Smooth muscle cell (in vitro differentiated cells): Measurements from ENCODE around the gene SLC22A31. TPM values are rescaled to one million over a fixed set of nuclear protein-coding genes. Genes with fewer than 3 reads are reported as not detected.

Experiments
- DNase-seq: peaks from one replicate; lab custom pipeline; 2025; ENCODE audit not compliant: unreplicated experiment; lab: John Stamatoyannopoulos, UW
- H2AFZ ChIP-seq: fragments of 200-600 bp; sonication (generic); 2 replicates; pipeline ENCODE4 v1.6.0; 2016; ENCODE audit warnings: antibody characterized with exemption, low read depth, mild to moderate bottlenecking
- H3F3A ChIP-seq: fragments of 200-600 bp; sonication (generic); 2 replicates; pipeline ENCODE4 v1.6.0; 2017; ENCODE audit warnings: antibody characterized with exemption, low read depth
- H3K27ac ChIP-seq: fragments of 200-600 bp; sonication (generic); 2 replicates; pipeline ENCODE4 v1.5.1; 2016; ENCODE audit warnings: low read depth, mild to moderate bottlenecking
- H3K27me3 ChIP-seq: fragments of 200-600 bp; sonication (generic); 2 replicates; pipeline ENCODE4 v1.6.1; 2016; ENCODE audit warnings: low read depth, mild to moderate bottlenecking
- H3K36me3 ChIP-seq: fragments of 200-600 bp; sonication (generic); 2 replicates; pipeline ENCODE4 v1.5.1; 2016; ENCODE audit warnings: low read depth
- H3K4me1 ChIP-seq: fragments of 200-600 bp; sonication (generic); 2 replicates; pipeline ENCODE4 v1.5.1; 2016; ENCODE audit warnings: low read depth
- H3K4me2 ChIP-seq: fragments of 200-600 bp; sonication (generic); 2 replicates; pipeline ENCODE4 v1.6.0; 2016; ENCODE audit warnings: mild to moderate bottlenecking
- H3K4me3 ChIP-seq: fragments of 200-600 bp; sonication (generic); 2 replicates; pipeline ENCODE4 v1.5.1; 2016; ENCODE audit warnings: mild to moderate bottlenecking
- H3K79me2 ChIP-seq: fragments of 200-600 bp; sonication (generic); 2 replicates; pipeline ENCODE4 v1.6.0; 2016; ENCODE audit warnings: low read depth, mild to moderate bottlenecking
- H3K9ac ChIP-seq: fragments of 200-600 bp; sonication (generic); 2 replicates; pipeline ENCODE4 v1.6.0; 2016; ENCODE audit warnings: low read depth
- H3K9me3 ChIP-seq: fragments of 200-600 bp; sonication (generic); replicated peaks from 2 replicates; pipeline ENCODE4 v1.5.1; 2016; ENCODE audit warnings: low read depth
- H4K20me1 ChIP-seq: fragments of 200-600 bp; sonication (generic); 2 replicates; pipeline ENCODE4 v1.6.0; 2016; ENCODE audit warnings: low read depth
- WGBS: methylation state at CpG from one replicate; pipeline ENCODE4 v1.1.7; 2016; ENCODE audit warnings: low lambda C conversion rate; 5-methylcytosine and 5-hydroxymethylcytosine counted together
- polyA plus RNA-seq: library from polyadenylated mRNA; unstranded; fragments of >200 nt; fragmentation: Nextera tagmentation; extraction: Ambion mirVana; gene quantifications from 2 replicates; pipeline ENCODE4 v1.2.1, GENCODE V29; 2016
- total RNA-seq: library from RNA; depleted of rRNA; stranded (reverse); fragments of >200 nt; gene quantifications from 2 replicates; pipeline ENCODE4 v1.2.3, GENCODE V29; 2014
- TF ChIP-seq, protein P1 (sequence below): fragments of 200-600 bp; sonication (generic); IDR thresholded peaks from 2 replicates; pipeline ENCODE4 v1.5.1; 2017; ENCODE audit warnings: borderline replicate concordance, mild to moderate bottlenecking, antibody characterized with exemption; ENCODE audit not compliant: insufficient read depth, poor library complexity, severe bottlenecking

Gene SLC22A31
- total and polyA plus RNA-seq, 2 experiments from 2014 or later, result 0.43 TPM; not detected in 1

GRCh38 chr16:89169778-89170177 is 30.6 kb downstream of the SLC22A31 start:
- 87% methylated on average over 13 of the region's 14 CpGs for WGBS

GRCh38 chr16:89168381-89169189 is 31.8 kb downstream of the SLC22A31 start:
- 89% methylated on average over 20 of the region's 23 CpGs for WGBS
- no peaks in the 10 kb centered on the region for H3K4me1 ChIP-seq
- no peaks in the 10 kb centered on the region for H3K9me3 ChIP-seq
- H3K4me3 ChIP-seq, result no peak overlapping the region
- H3K79me2 ChIP-seq, result no peaks in the 10 kb centered on the region
- H4K20me1 ChIP-seq, result no peaks in the 10 kb centered on the region
- H2AFZ ChIP-seq, result no peak overlapping the region
- no peak overlapping the region for H3K27ac ChIP-seq
- TF ChIP-seq, protein P1, sequence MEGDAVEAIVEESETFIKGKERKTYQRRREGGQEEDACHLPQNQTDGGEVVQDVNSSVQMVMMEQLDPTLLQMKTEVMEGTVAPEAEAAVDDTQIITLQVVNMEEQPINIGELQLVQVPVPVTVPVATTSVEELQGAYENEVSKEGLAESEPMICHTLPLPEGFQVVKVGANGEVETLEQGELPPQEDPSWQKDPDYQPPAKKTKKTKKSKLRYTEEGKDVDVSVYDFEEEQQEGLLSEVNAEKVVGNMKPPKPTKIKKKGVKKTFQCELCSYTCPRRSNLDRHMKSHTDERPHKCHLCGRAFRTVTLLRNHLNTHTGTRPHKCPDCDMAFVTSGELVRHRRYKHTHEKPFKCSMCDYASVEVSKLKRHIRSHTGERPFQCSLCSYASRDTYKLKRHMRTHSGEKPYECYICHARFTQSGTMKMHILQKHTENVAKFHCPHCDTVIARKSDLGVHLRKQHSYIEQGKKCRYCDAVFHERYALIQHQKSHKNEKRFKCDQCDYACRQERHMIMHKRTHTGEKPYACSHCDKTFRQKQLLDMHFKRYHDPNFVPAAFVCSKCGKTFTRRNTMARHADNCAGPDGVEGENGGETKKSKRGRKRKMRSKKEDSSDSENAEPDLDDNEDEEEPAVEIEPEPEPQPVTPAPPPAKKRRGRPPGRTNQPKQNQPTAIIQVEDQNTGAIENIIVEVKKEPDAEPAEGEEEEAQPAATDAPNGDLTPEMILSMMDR, result no peak
- no peaks in the 10 kb centered on the region for H3F3A ChIP-seq
- peaks cover 19% of the 10 kb centered on the region for H3K27me3 ChIP-seq
- no peak overlapping the region for H3K9ac ChIP-seq
- no peaks in the 10 kb centered on the region for H3K36me3 ChIP-seq
- DNase-seq, result no peak
- H3K4me2 ChIP-seq, result no peak overlapping the region

More at GRCh38 chr16:89169778-89170177, 30.6 kb downstream of the SLC22A31 start:
- no peak overlapping the region for H3K4me3 ChIP-seq
- H3K27me3 ChIP-seq, result peaks cover 19% of the 10 kb centered on the region
- no peaks in the 10 kb centered on the region for H3K79me2 ChIP-seq
- DNase-seq, result no peak
- H4K20me1 ChIP-seq, result no peaks in the 10 kb centered on the region
- H3K4me2 ChIP-seq, result no peak overlapping the region
- H3K9ac ChIP-seq, result no peak overlapping the region
- no peak overlapping the region for H3K27ac ChIP-seq
- TF ChIP-seq, protein P1, result no peak
- no peaks in the 10 kb centered on the region for H3F3A ChIP-seq
- no peak overlapping the region for H2AFZ ChIP-seq
- no peaks in the 10 kb centered on the region for H3K9me3 ChIP-seq
- no peaks in the 10 kb centered on the region for H3K36me3 ChIP-seq
- H3K4me1 ChIP-seq, result no peaks in the 10 kb centered on the region

DNA sequence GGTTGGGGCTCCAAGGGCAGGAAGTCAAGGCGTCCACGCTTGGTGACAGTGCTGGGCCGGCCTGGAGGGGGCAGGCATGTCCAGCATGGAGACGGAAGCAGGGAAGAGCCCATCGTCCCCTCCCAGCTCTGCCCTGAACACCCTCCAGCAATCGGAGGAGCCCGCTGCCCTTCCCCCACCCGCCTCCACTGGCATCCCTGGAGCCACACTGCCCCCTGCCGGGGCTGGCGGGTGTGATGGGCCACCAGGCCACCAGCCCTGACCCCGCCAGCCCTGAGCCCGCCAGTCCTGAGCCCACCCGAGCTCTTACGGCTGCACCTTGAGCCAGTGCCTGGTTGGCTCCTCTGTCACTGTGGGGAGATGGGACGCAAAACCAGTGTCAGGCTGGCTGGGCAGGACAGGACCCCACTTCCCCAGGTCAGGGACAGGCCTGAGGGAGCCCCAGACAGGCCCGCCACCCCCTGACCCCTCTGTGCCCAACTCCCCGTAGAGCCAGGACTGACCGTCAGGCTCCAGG is 32.9 kb downstream of the SLC22A31 start:
- H3K4me3 ChIP-seq, result no peak overlapping the region
- no peaks in the 10 kb centered on the region for H3K9me3 ChIP-seq
- H3K79me2 ChIP-seq, result no peaks in the 10 kb centered on the region
- H3K4me1 ChIP-seq, result no peaks in the 10 kb centered on the region
- no peaks in the 10 kb centered on the region for H3K36me3 ChIP-seq
- no peaks in the 10 kb centered on the region for H3F3A ChIP-seq
- H2AFZ ChIP-seq, result no peak overlapping the region
- TF ChIP-seq, protein P1, result peak; percentile 75
- peak; percentile 46 for DNase-seq
- no peaks in the 10 kb centered on the region for H4K20me1 ChIP-seq
- H3K27ac ChIP-seq, result no peak overlapping the region
- WGBS, result 23% methylated on average over 15 of the region's 18 CpGs
- no peak overlapping the region for H3K9ac ChIP-seq
- H3K4me2 ChIP-seq, result peak overlapping the region; percentile 79
- H3K27me3 ChIP-seq, result peaks cover 19% of the 10 kb centered on the region
